Neural crest cell (in vitro differentiated cells): Measurements from ENCODE around the gene EZR. TPM values are rescaled to one million over a fixed set of nuclear protein-coding genes. Genes with fewer than 3 reads are reported as not detected.

Experiments
- DNase-seq: peaks from one replicate; pipeline ENCODE4 v3.0.0; 2021; ENCODE audit warnings: low read depth, mixed read lengths, low spot score
- H3K27ac Mint-ChIP-seq: one replicate; pipeline ENCODE4 v1.8.0; 2021; ENCODE audit warnings: mild to moderate bottlenecking, mixed read lengths; ENCODE audit not compliant: unreplicated experiment
- H3K27me3 Mint-ChIP-seq: 2 replicates; pipeline ENCODE4 v1.8.0; 2021; ENCODE audit warnings: low read depth, mild to moderate bottlenecking, mixed read lengths
- H3K36me3 Mint-ChIP-seq: 2 replicates; pipeline ENCODE4 v1.8.0; 2021; ENCODE audit warnings: low read depth, mild to moderate bottlenecking, mixed read lengths
- H3K4me1 Mint-ChIP-seq: 2 replicates; pipeline ENCODE4 v1.8.0; 2021; ENCODE audit warnings: mixed read lengths
- H3K4me3 Mint-ChIP-seq: one replicate; pipeline ENCODE4 v1.8.0; 2021; ENCODE audit warnings: mild to moderate bottlenecking, mixed read lengths
- H3K9me3 Mint-ChIP-seq: 2 replicates; pipeline ENCODE4 v1.8.0; 2021; ENCODE audit warnings: mixed read lengths
- CTCF ChIP-seq: fragments of 200-600 bp; sonication (generic); conservative IDR thresholded peaks from 2 replicates; pipeline ENCODE4 v1.5.0; 2021; ENCODE audit warnings: antibody characterized with exemption, mild to moderate bottlenecking
- total RNA-seq: library from RNA; stranded (reverse); gene quantifications from 2 replicates; pipeline ENCODE4 v1.2.1, GENCODE V29; 2021

Gene EZR
- total RNA-seq, 1 donor from 2014 or later: 88.2 TPM

- Mint-ChIP-seq H3K9me3 (no peaks in the 10 kb centered on the region), H3K27ac (peak overlapping the region; percentile 78), H3K4me1 (peaks cover 22% of the 10 kb centered on the region), H3K4me3 (no peak overlapping the region), H3K36me3 (peaks cover 22% of the 10 kb centered on the region), H3K27me3 (no peaks in the 10 kb centered on the region)
- no peak for DNase-seq
- no peak for TF ChIP-seq CTCF
These were observed 49.9 kb downstream of the EZR start for GRCh38 chr6:158769234-158769770.

GRCh38 chr6:158768436-158768835 lies 50.7 kb downstream of the EZR start:
- no peak for DNase-seq
- H3K27me3 Mint-ChIP-seq: no peaks in the 10 kb centered on the region
- H3K27ac Mint-ChIP-seq: no peak overlapping the region
- no peak overlapping the region for H3K4me3 Mint-ChIP-seq
- TF ChIP-seq CTCF: no peak
- H3K4me1 Mint-ChIP-seq: peaks cover 17% of the 10 kb centered on the region
- peaks cover 18% of the 10 kb centered on the region for H3K36me3 Mint-ChIP-seq
- no peaks in the 10 kb centered on the region for H3K9me3 Mint-ChIP-seq

- H3K4me1 Mint-ChIP-seq: peaks cover 14% of the 10 kb centered on the region
- no peaks in the 10 kb centered on the region for H3K27me3 Mint-ChIP-seq
- no peak for TF ChIP-seq CTCF
- H3K4me3 Mint-ChIP-seq: no peak overlapping the region
- DNase-seq: no peak
- H3K27ac Mint-ChIP-seq: no peak overlapping the region
- peaks cover 18% of the 10 kb centered on the region for H3K36me3 Mint-ChIP-seq
- H3K9me3 Mint-ChIP-seq: no peaks in the 10 kb centered on the region
These were observed 51.5 kb downstream of the EZR start for GRCh38 chr6:158767709-158768108.

GRCh38 chr6:158766621-158767455 lies 52.3 kb downstream of the EZR start:
- no peak for TF ChIP-seq CTCF
- peaks cover 14% of the 10 kb centered on the region for H3K36me3 Mint-ChIP-seq
- peaks cover 10% of the 10 kb centered on the region for H3K4me1 Mint-ChIP-seq
- H3K27ac Mint-ChIP-seq: no peak overlapping the region
- H3K9me3 Mint-ChIP-seq: no peaks in the 10 kb centered on the region
- no peaks in the 10 kb centered on the region for H3K27me3 Mint-ChIP-seq
- H3K4me3 Mint-ChIP-seq: no peak overlapping the region
- DNase-seq: no peak

- no peak for TF ChIP-seq CTCF
- Mint-ChIP-seq H3K4me1 (peaks cover 2% of the 10 kb centered on the region), H3K36me3 (peaks cover 8% of the 10 kb centered on the region), H3K27ac (no peak overlapping the region), H3K27me3 (no peaks in the 10 kb centered on the region), H3K9me3 (no peaks in the 10 kb centered on the region), H3K4me3 (no peak overlapping the region)
- no peak for DNase-seq
These were observed 53.6 kb downstream of the EZR start for GRCh38 chr6:158765499-158766068.
